OCI-LY7 (cell line): Measurements from ENCODE around the gene OR51A2. TPM values are rescaled to one million over a fixed set of nuclear protein-coding genes. Genes with fewer than 3 reads are reported as not detected.

ENCODE experiments used
- BruUV-seq: library from RNA; stranded (reverse); fragments of 400-500 nt; replicated peaks from 2 replicates; lab custom pipeline; 2021; lab: Mats Ljungman, UMichigan
- CTCF ChIA-PET: fragments of 300-600 bp; sonication (Branson Sonifier 250); formaldehyde crosslinking; loops from one replicate; lab custom pipeline; 2022; ENCODE audit warnings: antibody characterized with exemption; ENCODE audit not compliant: unreplicated experiment; lab: Charles Lee
- POLR2A ChIA-PET: fragments of 300-600 bp; sonication (Branson Sonifier 250); formaldehyde crosslinking; loops from one replicate; lab custom pipeline; 2022; ENCODE audit warnings: antibody characterized with exemption; lab: Charles Lee
- DNase-seq: peaks from one replicate; pipeline ENCODE4 v3.0.0-alpha.2; 2015; ENCODE audit warnings: low spot score
- H2AFZ ChIP-seq: fragments of 200-600 bp; sonication (generic), shearing (Covaris generic); 2 replicates; pipeline ENCODE4 v1.6.1; 2014; ENCODE audit warnings: mild to moderate bottlenecking, antibody characterized with exemption, low read length, moderate library complexity
- H3K27ac ChIP-seq: fragments of 200-600 bp; sonication (generic); 2 replicates; pipeline ENCODE4 v1.5.1; 2014; ENCODE audit warnings: mixed run types, low read depth, mild to moderate bottlenecking, moderate library complexity, low read length, inconsistent platforms; ENCODE audit not compliant: poor library complexity, severe bottlenecking
- H3K36me3 ChIP-seq: fragments of 200-600 bp; sonication (generic); 2 replicates; pipeline ENCODE4 v1.6.1; 2014; ENCODE audit warnings: mild to moderate bottlenecking, antibody characterized with exemption, low read length, moderate library complexity, mixed read lengths; ENCODE audit not compliant: insufficient read depth
- H3K4me1 ChIP-seq: fragments of 200-600 bp; sonication (generic); 2 replicates; pipeline ENCODE4 v1.5.1; 2014; ENCODE audit warnings: mild to moderate bottlenecking, low read length; ENCODE audit not compliant: insufficient read depth, poor library complexity, severe bottlenecking
- H3K4me2 ChIP-seq: fragments of 200-600 bp; sonication (generic); 2 replicates; pipeline ENCODE4 v1.6.1; 2014; ENCODE audit warnings: mild to moderate bottlenecking, low read length
- H3K4me3 ChIP-seq: fragments of 200-600 bp; sonication (generic); 2 replicates; pipeline ENCODE4 v1.5.1; 2014; ENCODE audit warnings: mild to moderate bottlenecking, low read depth, low read length; ENCODE audit not compliant: poor library complexity, severe bottlenecking
- H3K79me2 ChIP-seq: fragments of 200-600 bp; sonication (generic); 2 replicates; pipeline ENCODE4 v1.6.1; 2016; ENCODE audit warnings: low read depth, mild to moderate bottlenecking, low read length, moderate library complexity, mixed read lengths; ENCODE audit not compliant: insufficient read depth
- H3K9me2 ChIP-seq: fragments of 200-600 bp; sonication (generic); 2 replicates; pipeline ENCODE4 v1.6.1; 2016; ENCODE audit warnings: mild to moderate bottlenecking, low read length, mixed read lengths; ENCODE audit not compliant: insufficient read depth
- H3K9me3 ChIP-seq: fragments of 200-600 bp; sonication (generic); 2 replicates; pipeline ENCODE4 v1.6.1; 2014; ENCODE audit warnings: mild to moderate bottlenecking, mixed run types, low read length, mixed read lengths
- H4K20me1 ChIP-seq: fragments of 200-600 bp; sonication (generic); 2 replicates; pipeline ENCODE4 v1.6.1; 2014; ENCODE audit warnings: mild to moderate bottlenecking, antibody characterized with exemption, low read length, moderate library complexity, mixed read lengths; ENCODE audit not compliant: insufficient read depth
- EZH2phosphoT487 ChIP-seq: fragments of 200-600 bp; sonication (generic); IDR thresholded peaks from 2 replicates; pipeline ENCODE4 v1.6.1; 2018; ENCODE audit warnings: low read depth, borderline replicate concordance, mild to moderate bottlenecking, mixed run types, antibody characterized with exemption, low read length, moderate library complexity, mixed read lengths
- intact Hi-C: fragments of 100-400 bp; cut with micrococcal nuclease; formaldehyde crosslinking; loops from one replicate; pipeline ENCODE4 v1.10.0; 2022; ENCODE audit not compliant: unreplicated experiment
- total RNA-seq, 2 experiments: library from RNA; depleted of rRNA in 1 of 2; stranded (reverse); fragments of >200 nt in 1 of 2; shearing (Covaris generic) in 1 of 2; gene quantifications; 2 replicates each; pipeline ENCODE4 v1.2.3, GENCODE V29; 2014 to 2022
- TF ChIP-seq, protein P1 (sequence below): fragments of 200-600 bp; sonication (generic); conservative IDR thresholded peaks from 2 replicates; pipeline ENCODE4 v1.5.1; 2014; ENCODE audit warnings: mild to moderate bottlenecking, antibody characterized with exemption, low read length, moderate library complexity, mixed read lengths

The OR51A2 gene
- total RNA-seq, 2 experiments from 2014 or later: not detected

- no peak overlapping the region for H2AFZ ChIP-seq
- H4K20me1 ChIP-seq: no peaks in the 10 kb centered on the region
- no TSS peak for BruUV-seq
- H3K9me3 ChIP-seq: no peaks in the 10 kb centered on the region
- no peak for TF ChIP-seq EZH2phosphoT487
- TF ChIP-seq, protein P1, sequence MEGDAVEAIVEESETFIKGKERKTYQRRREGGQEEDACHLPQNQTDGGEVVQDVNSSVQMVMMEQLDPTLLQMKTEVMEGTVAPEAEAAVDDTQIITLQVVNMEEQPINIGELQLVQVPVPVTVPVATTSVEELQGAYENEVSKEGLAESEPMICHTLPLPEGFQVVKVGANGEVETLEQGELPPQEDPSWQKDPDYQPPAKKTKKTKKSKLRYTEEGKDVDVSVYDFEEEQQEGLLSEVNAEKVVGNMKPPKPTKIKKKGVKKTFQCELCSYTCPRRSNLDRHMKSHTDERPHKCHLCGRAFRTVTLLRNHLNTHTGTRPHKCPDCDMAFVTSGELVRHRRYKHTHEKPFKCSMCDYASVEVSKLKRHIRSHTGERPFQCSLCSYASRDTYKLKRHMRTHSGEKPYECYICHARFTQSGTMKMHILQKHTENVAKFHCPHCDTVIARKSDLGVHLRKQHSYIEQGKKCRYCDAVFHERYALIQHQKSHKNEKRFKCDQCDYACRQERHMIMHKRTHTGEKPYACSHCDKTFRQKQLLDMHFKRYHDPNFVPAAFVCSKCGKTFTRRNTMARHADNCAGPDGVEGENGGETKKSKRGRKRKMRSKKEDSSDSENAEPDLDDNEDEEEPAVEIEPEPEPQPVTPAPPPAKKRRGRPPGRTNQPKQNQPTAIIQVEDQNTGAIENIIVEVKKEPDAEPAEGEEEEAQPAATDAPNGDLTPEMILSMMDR: no peak
- no peaks in the 10 kb centered on the region for H3K36me3 ChIP-seq
- H3K79me2 ChIP-seq: no peaks in the 10 kb centered on the region
- no peak overlapping the region for H3K4me2 ChIP-seq
- CTCF ChIA-PET: no interaction called here
- DNase-seq: no peak
- H3K9me2 ChIP-seq: no peaks in the 10 kb centered on the region
- H3K4me1 ChIP-seq: no peaks in the 10 kb centered on the region
- no peak overlapping the region for H3K4me3 ChIP-seq
- POLR2A ChIA-PET: no interaction called here
- intact Hi-C loops: no loop called here
- no peak overlapping the region for H3K27ac ChIP-seq
Measured at GRCh38 chr11:4960877-4961276, 5.4 kb upstream of the OR51A2 start.

DNA sequence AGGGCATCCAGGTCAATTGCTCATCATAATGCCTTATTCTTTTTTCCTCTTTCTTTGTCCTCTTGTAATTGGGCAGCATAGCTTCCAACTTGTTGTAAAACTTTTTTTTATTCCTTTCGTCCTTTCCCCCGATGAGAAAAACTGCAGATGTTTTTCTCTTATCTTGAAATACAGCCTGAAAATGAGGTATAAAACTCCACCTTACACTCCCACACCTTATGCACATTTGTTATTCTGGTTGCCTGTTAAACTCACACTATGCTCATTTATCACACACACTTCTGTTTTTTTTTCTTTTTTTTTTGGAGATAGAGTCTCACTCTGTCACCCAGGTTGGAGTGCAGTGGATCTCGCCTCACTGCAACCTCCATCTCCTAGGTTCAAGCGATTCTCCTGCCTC, 1.9 kb upstream of the OR51A2 start:
- Histone ChIP-seq H2AFZ (no peak overlapping the region), H3K9me2 (no peaks in the 10 kb centered on the region), H3K4me2 (no peak overlapping the region), H3K4me3 (no peak overlapping the region), H3K79me2 (no peaks in the 10 kb centered on the region), H3K27ac (no peak overlapping the region), H4K20me1 (no peaks in the 10 kb centered on the region), H3K9me3 (no peaks in the 10 kb centered on the region), H3K36me3 (no peaks in the 10 kb centered on the region), H3K4me1 (no peaks in the 10 kb centered on the region)
- DNase-seq: no peak
- ChIA-PET POLR2A (no interaction called here), CTCF (no interaction called here)
- BruUV-seq: no TSS peak
- intact Hi-C loops: no loop called here
- TF ChIP-seq, protein P1: no peak
- no peak for TF ChIP-seq EZH2phosphoT487

DNA sequence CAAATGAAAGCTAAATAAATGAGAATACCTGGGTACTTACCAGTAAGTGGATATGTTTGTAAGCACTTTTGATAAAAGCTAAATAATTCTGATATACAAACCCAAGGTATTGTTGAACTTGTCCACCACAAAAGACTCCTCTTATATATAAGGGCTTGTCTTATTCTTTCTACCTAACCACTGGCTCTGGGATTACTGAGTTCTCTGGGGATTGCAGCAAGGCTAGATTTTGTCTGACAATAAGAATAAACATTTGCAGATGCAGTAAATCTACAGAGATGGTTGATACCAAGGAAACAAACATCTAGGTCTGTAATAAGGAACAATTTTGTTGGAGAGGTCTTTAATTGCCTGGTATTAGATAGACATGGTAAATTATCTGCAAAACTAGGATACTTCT, 8.0 kb downstream of the OR51A2 start, which contains the start of gene OR51A4:
OR51A4 (minus strand) TSS at position 101 of the 400 bp plus-strand sequence. CDS start 505 bp downstream, outside the sequence.
- Histone ChIP-seq H3K27ac (no peak within 1 kb of the TSS), H4K20me1 (no peaks in the 10 kb centered on the region), H3K9me2 (no peaks in the 10 kb centered on the region), H2AFZ (no peak within 1 kb of the TSS), H3K36me3 (no peaks in the 10 kb centered on the region), H3K4me2 (no peak within 1 kb of the TSS), H3K79me2 (no peaks in the 10 kb centered on the region), H3K4me1 (no peaks in the 10 kb centered on the region), H3K4me3 (no peak within 1 kb of the TSS), H3K9me3 (no peaks in the 10 kb centered on the region)
- ChIA-PET CTCF (no interaction called here), POLR2A (no interaction called here)
- no TSS peak for BruUV-seq
- DNase-seq: no peak
- TF ChIP-seq EZH2phosphoT487: no peak
- TF ChIP-seq, protein P1: no peak
- intact Hi-C loops: no loop called here
